Measurements from ENCODE around the gene KIF26B.

Gene KIF26B

DNA sequence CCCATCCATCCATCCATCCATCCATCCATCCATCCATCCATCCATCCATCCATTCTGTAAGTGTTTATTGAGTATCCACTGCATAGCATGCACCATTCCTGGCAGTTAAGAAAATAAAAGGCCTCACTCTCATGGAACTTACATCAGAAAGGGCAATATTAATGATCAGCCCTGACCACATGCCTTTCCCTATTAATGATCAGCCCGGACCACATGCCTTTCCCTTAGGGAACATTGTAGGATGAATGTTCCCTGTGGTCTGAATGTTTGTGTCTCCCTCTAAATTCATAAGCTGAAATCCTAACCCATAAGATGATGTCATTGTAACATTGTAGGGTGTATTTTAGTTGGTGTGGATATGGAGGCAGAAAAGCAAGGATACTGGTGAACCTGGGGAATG is 365.8 kb downstream of the KIF26B start:
- H3K4me3 ChIP-seq (ENCODE audit: low read depth in 1 of 2, low read length in 2 of 2), result no peak overlapping the region
- no peak overlapping the region for H3K9ac ChIP-seq (ENCODE audit: low read length)
- H3K27ac ChIP-seq (ENCODE audit: low read depth, low read length), result no peak overlapping the region

DNA sequence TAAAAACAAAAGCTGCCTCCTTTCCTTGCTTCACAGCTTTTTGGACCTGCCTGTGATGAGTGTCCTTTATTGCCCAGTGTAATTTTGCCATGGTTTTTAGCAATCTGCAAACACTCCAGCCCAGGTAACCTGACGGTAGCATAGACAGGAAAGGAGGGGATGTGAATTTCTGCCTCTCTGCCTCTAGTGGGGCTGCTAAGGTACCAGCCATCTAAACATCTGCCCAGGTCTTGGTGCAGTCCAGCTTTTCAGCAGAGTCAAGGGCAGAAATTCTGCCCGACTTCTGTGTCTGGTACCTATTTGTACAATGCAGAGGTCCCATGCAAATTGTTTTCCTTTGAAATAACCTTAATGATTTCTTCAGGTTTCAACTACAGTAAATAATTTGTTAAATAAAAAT is 371.4 kb downstream of the KIF26B start:
- H3K4me1 ChIP-seq (ENCODE audit: insufficient read depth, low read length), result no peaks in the 10 kb centered on the region
- H3K9me3 ChIP-seq (ENCODE audit: low read length), result no peaks in the 10 kb centered on the region
- H3K9ac ChIP-seq (ENCODE audit: low read length), result no peak overlapping the region
- H3K36me3 ChIP-seq (ENCODE audit: insufficient read depth, low read length), result no peaks in the 10 kb centered on the region
- H3K27me3 ChIP-seq (ENCODE audit: control insufficient read depth in 1 of 2, insufficient read depth in 2 of 2, low read length in 2 of 2), result no peaks in the 10 kb centered on the region
- no peak overlapping the region for H3K4me3 ChIP-seq (ENCODE audit: low read depth in 1 of 2, low read length in 2 of 2)
- H3K27ac ChIP-seq (ENCODE audit: low read depth, low read length), result no peak overlapping the region

More for the DNA sequence above, 365.8 kb downstream of the KIF26B start:
- Histone ChIP-seq H3K27me3 (ENCODE audit: control insufficient read depth in 1 of 2, insufficient read depth in 2 of 2, low read length in 2 of 2) (no peaks in the 10 kb centered on the region), H3K9me3 (ENCODE audit: low read length) (no peaks in the 10 kb centered on the region), H3K4me1 (ENCODE audit: insufficient read depth, low read length) (no peaks in the 10 kb centered on the region), H3K36me3 (ENCODE audit: insufficient read depth, low read length) (no peaks in the 10 kb centered on the region)

DNA sequence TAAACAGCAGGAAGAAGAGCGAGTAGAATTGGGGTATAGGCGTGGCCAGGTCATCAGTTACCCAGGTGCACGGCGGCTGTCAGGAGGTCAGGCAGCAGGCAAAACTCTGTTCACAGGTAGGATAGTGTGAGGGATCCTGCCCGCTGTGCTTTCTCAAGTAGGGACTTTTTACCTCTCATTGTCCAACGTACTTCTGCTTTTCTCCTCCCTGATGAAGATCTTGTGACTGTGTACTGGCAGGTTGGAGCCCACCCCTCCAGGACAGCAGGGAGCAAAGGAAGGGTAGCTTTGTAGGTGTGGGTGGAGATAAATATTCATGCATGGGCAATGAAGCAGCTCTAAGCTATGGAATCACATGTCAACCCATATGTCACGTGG is 373.5 kb downstream of the KIF26B start:
- no peaks in the 10 kb centered on the region for H3K36me3 ChIP-seq (ENCODE audit: insufficient read depth, low read length)
- no peak overlapping the region for H3K4me3 ChIP-seq (ENCODE audit: low read depth in 1 of 2, low read length in 2 of 2)
- H3K4me1 ChIP-seq (ENCODE audit: insufficient read depth, low read length), result no peaks in the 10 kb centered on the region
- no peaks in the 10 kb centered on the region for H3K27me3 ChIP-seq (ENCODE audit: control insufficient read depth in 1 of 2, insufficient read depth in 2 of 2, low read length in 2 of 2)
- H3K9me3 ChIP-seq (ENCODE audit: low read length), result no peaks in the 10 kb centered on the region
- no peak overlapping the region for H3K9ac ChIP-seq (ENCODE audit: low read length)
- no peak overlapping the region for H3K27ac ChIP-seq (ENCODE audit: low read depth, low read length)

DNA sequence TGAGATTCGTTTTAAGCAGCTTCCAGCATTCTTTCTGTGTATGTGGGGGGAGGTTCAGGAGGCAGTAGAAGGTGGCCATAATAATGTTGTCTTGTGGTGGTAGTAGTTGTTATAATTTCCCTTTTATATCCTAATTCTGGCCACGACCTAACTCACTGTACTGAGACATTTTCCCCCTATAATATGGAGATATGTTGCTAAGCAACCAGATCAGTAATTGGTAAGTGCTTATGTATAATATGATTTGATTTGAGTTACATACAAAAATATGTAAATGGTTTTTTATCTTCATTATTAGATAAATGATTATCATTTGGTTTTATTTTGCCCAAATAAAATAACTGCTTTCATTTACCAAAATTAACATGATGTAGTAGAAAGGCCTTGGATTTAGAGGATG is 376.2 kb downstream of the KIF26B start:
- H3K36me3 ChIP-seq (ENCODE audit: insufficient read depth, low read length), result no peaks in the 10 kb centered on the region
- H3K4me3 ChIP-seq (ENCODE audit: low read depth in 1 of 2, low read length in 2 of 2), result no peak overlapping the region
- H3K4me1 ChIP-seq (ENCODE audit: insufficient read depth, low read length), result no peaks in the 10 kb centered on the region
- no peaks in the 10 kb centered on the region for H3K27me3 ChIP-seq (ENCODE audit: control insufficient read depth in 1 of 2, insufficient read depth in 2 of 2, low read length in 2 of 2)
- H3K27ac ChIP-seq (ENCODE audit: low read depth, low read length), result no peak overlapping the region
- no peak overlapping the region for H3K9ac ChIP-seq (ENCODE audit: low read length)
- no peaks in the 10 kb centered on the region for H3K9me3 ChIP-seq (ENCODE audit: low read length)

DNA sequence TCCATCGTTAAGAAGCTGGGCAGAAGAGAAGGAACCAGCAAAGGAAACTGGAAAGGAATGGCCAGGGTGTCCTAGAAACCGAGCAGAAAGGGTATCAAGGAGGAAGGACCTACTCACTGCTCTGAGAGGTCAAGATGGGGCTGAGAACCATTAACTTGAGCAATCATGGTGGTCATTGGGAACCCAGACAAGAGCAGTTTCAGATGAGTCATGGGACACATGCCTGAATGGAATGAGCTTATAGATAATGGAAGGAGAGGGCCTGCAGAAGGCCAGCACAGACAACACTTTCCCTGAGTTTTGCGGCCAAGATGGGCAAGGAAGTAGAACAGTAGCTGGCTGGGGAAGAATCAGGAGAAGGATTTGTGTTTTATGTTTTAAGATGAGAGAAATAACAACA is 383.2 kb downstream of the KIF26B start:
- Histone ChIP-seq H3K36me3 (ENCODE audit: insufficient read depth, low read length) (no peaks in the 10 kb centered on the region), H3K9me3 (ENCODE audit: low read length) (no peaks in the 10 kb centered on the region), H3K27ac (ENCODE audit: low read depth, low read length) (no peak overlapping the region), H3K9ac (ENCODE audit: low read length) (no peak overlapping the region), H3K4me3 (ENCODE audit: low read depth in 1 of 2, low read length in 2 of 2) (no peak overlapping the region), H3K4me1 (ENCODE audit: insufficient read depth, low read length) (no peaks in the 10 kb centered on the region), H3K27me3 (ENCODE audit: control insufficient read depth in 1 of 2, insufficient read depth in 2 of 2, low read length in 2 of 2) (no peaks in the 10 kb centered on the region)

DNA sequence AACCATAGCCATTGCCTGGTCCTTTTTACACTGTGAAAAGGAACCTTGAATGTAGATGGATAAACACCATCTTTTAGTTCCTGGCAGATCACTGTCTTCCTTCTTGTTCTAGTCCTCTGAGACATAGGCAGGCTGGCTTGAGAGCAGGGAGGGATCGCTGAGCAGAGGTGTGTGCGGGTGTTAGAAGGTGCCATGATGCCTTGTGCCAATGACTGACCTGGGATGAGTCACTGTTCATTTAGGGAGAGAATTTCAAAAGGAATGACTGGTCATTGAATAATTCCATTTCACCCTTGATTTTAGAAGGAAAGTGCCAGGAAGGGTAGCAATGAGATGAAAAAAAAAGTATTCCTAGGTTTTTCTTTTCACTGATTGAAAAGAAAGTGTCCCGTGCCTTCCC is 383.9 kb downstream of the KIF26B start:
- no peaks in the 10 kb centered on the region for H3K4me1 ChIP-seq (ENCODE audit: insufficient read depth, low read length)
- H3K4me3 ChIP-seq (ENCODE audit: low read depth in 1 of 2, low read length in 2 of 2), result no peak overlapping the region
- H3K9me3 ChIP-seq (ENCODE audit: low read length), result no peaks in the 10 kb centered on the region
- H3K9ac ChIP-seq (ENCODE audit: low read length), result no peak overlapping the region
- H3K27me3 ChIP-seq (ENCODE audit: control insufficient read depth in 1 of 2, insufficient read depth in 2 of 2, low read length in 2 of 2), result no peaks in the 10 kb centered on the region
- no peak overlapping the region for H3K27ac ChIP-seq (ENCODE audit: low read depth, low read length)
- no peaks in the 10 kb centered on the region for H3K36me3 ChIP-seq (ENCODE audit: insufficient read depth, low read length)

DNA sequence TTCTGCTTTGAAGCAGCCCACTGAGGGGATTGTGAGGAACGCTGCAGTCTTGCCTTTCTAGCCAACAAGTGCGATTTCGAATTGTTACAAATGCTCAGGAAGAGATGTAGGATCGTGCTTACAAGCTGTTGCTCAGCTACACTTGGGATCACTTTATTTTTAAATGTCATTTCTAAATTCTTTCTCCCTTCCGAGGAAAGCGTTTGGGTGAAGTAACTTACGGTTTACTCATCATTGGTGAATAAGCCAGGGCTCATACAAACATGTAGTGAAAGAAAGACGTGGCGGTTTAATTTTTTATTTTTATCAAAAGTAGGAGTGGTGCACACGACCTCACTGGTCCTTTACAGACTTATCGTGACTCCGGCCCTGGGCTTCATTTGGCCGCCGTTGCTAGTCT is 386.6 kb downstream of the KIF26B start:
- H3K4me3 ChIP-seq (ENCODE audit: low read depth in 1 of 2, low read length in 2 of 2), result no peak overlapping the region
- no peaks in the 10 kb centered on the region for H3K9me3 ChIP-seq (ENCODE audit: low read length)
- H3K27me3 ChIP-seq (ENCODE audit: control insufficient read depth in 1 of 2, insufficient read depth in 2 of 2, low read length in 2 of 2), result no peaks in the 10 kb centered on the region
- H3K36me3 ChIP-seq (ENCODE audit: insufficient read depth, low read length), result no peaks in the 10 kb centered on the region
- no peak overlapping the region for H3K9ac ChIP-seq (ENCODE audit: low read length)
- no peaks in the 10 kb centered on the region for H3K4me1 ChIP-seq (ENCODE audit: insufficient read depth, low read length)
- no peak overlapping the region for H3K27ac ChIP-seq (ENCODE audit: low read depth, low read length)

DNA sequence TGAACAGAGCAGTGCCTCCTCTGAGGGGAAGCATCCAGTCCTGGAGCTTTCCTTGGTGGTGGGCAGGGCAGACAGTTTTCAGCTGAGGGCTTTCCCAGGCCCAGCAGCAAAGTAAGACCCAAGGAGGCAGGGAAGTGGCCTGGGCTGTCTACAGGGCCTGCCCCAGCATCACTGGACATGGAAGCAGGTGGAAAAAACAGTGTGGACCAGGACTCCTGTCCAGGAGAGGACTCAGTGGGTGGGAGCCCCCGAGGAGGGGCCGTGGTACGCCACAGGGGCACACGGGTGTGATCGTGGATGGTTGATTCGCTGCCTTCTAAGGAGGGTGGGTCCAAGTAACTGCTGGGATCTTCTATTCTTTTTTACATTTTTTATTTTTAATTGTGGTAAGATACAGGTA is 387.6 kb downstream of the KIF26B start:
- Histone ChIP-seq H3K27ac (ENCODE audit: low read depth, low read length) (no peak overlapping the region), H3K4me3 (ENCODE audit: low read depth in 1 of 2, low read length in 2 of 2) (no peak overlapping the region), H3K27me3 (ENCODE audit: control insufficient read depth in 1 of 2, insufficient read depth in 2 of 2, low read length in 2 of 2) (no peaks in the 10 kb centered on the region), H3K36me3 (ENCODE audit: insufficient read depth, low read length) (no peaks in the 10 kb centered on the region), H3K4me1 (ENCODE audit: insufficient read depth, low read length) (no peaks in the 10 kb centered on the region), H3K9ac (ENCODE audit: low read length) (no peak overlapping the region), H3K9me3 (ENCODE audit: low read length) (no peaks in the 10 kb centered on the region)

DNA sequence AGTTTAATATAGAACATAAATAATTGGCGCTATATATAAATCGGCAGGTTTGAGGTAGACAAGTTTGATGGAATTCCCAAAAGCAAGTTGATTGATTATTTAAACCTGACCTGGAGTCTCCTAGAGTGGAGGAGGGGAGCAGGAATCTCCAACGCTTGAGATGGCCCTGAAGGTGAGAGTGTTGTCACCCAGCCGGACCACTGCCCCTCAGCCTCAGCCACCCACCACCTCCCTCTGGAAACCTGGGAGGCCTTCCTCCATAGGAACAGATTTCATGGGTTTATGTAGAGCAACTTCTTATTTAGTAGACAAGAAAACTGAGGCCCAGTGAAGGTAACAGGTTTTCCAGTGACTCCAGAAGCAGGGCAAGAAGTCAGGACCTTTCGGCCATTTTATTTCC is 389.5 kb downstream of the KIF26B start:
- Histone ChIP-seq H3K9me3 (ENCODE audit: low read length) (no peaks in the 10 kb centered on the region), H3K27ac (ENCODE audit: low read depth, low read length) (no peak overlapping the region), H3K27me3 (ENCODE audit: control insufficient read depth in 1 of 2, insufficient read depth in 2 of 2, low read length in 2 of 2) (no peaks in the 10 kb centered on the region), H3K36me3 (ENCODE audit: insufficient read depth, low read length) (no peaks in the 10 kb centered on the region), H3K4me3 (ENCODE audit: low read depth in 1 of 2, low read length in 2 of 2) (no peak overlapping the region), H3K9ac (ENCODE audit: low read length) (no peak overlapping the region), H3K4me1 (ENCODE audit: insufficient read depth, low read length) (no peaks in the 10 kb centered on the region)

DNA sequence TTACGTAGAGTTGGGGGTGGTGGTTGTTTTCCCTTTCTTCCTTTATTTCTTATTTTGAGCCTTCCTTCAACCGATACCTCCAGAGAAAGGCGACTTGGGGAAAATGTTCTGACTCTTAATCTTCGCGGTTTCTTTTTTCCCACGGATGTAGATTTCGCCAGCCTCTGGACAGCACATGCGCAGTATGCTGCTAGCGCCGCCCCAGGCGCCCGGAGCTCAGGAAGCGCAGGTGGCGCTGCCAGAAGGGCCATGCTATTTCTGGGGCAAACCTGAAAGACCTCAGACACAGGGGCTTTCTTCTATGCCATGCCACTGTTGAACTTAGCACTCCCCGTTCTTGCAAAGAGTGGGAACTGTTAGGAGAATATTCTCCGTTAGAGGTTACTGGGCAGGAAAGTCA is 392.1 kb downstream of the KIF26B start:
- no peaks in the 10 kb centered on the region for H3K9me3 ChIP-seq (ENCODE audit: low read length)
- H3K27ac ChIP-seq (ENCODE audit: low read depth, low read length), result no peak overlapping the region
- no peak overlapping the region for H3K9ac ChIP-seq (ENCODE audit: low read length)
- no peaks in the 10 kb centered on the region for H3K27me3 ChIP-seq (ENCODE audit: control insufficient read depth in 1 of 2, insufficient read depth in 2 of 2, low read length in 2 of 2)
- H3K4me3 ChIP-seq (ENCODE audit: low read depth in 1 of 2, low read length in 2 of 2), result no peak overlapping the region
- H3K4me1 ChIP-seq (ENCODE audit: insufficient read depth, low read length), result no peaks in the 10 kb centered on the region
- H3K36me3 ChIP-seq (ENCODE audit: insufficient read depth, low read length), result no peaks in the 10 kb centered on the region

DNA sequence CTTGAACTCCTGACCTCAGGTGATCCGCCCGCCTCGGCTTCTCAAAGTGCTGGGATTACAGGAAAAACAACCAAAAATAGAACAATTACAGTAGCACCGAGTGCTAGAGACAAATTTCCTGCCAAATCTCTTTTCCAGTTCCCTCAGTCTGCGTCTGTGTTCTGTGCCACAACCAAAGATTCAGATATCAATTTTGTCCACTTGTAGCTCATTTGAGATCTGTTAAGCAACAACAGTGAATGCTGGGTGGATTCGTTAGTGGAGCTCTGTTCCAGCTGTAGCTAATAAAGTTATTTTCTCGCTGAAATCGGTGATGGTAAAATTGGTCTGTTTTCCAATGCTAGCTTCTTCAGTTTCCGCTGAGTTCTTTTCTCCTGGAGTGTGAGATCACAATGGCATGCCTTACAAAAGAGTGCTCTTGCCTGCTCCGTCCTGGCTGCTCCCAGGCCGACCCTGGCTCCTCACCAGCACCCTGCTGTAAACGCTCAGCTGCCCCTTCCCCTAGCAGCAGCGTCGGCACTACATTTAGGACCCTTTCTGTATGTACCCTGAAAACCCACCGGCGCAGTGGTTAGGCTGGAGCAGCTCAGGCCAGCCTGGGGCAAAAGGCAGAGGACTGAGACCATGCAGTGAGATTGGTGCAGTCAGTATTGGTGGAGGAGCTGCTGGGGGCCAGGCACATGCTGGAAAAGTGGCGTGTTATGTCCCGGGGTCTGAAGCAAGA is 395.4 kb downstream of the KIF26B start:
- Histone ChIP-seq H3K27ac (ENCODE audit: low read depth, low read length) (no peak overlapping the region), H3K36me3 (ENCODE audit: insufficient read depth, low read length) (no peaks in the 10 kb centered on the region), H3K27me3 (ENCODE audit: control insufficient read depth in 1 of 2, insufficient read depth in 2 of 2, low read length in 2 of 2) (no peaks in the 10 kb centered on the region), H3K9me3 (ENCODE audit: low read length) (no peaks in the 10 kb centered on the region), H3K9ac (ENCODE audit: low read length) (no peak overlapping the region), H3K4me1 (ENCODE audit: insufficient read depth, low read length) (no peaks in the 10 kb centered on the region), H3K4me3 (ENCODE audit: low read depth in 1 of 2, low read length in 2 of 2) (no peak overlapping the region)

DNA sequence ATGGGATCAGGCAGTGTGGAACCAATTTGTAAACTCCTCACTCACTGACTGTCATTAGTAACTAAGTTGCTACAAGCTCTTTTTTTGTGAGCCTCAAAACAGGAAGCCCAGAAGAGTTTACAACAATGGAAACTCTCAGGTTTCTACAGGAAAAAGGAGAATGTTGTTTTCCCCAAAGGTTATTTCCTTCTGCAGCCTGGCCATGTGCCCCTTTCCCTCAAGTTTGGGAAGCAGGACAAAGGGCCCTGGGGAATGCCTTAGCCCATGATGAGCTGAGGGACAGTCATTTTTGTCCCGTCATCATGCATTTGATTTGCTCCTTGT is 395.9 kb downstream of the KIF26B start:
- Histone ChIP-seq H3K9me3 (ENCODE audit: low read length) (no peaks in the 10 kb centered on the region), H3K4me1 (ENCODE audit: insufficient read depth, low read length) (no peaks in the 10 kb centered on the region), H3K27ac (ENCODE audit: low read depth, low read length) (no peak overlapping the region), H3K4me3 (ENCODE audit: low read depth in 1 of 2, low read length in 2 of 2) (no peak overlapping the region), H3K36me3 (ENCODE audit: insufficient read depth, low read length) (no peaks in the 10 kb centered on the region), H3K27me3 (ENCODE audit: control insufficient read depth in 1 of 2, insufficient read depth in 2 of 2, low read length in 2 of 2) (no peaks in the 10 kb centered on the region), H3K9ac (ENCODE audit: low read length) (no peak overlapping the region)

Data from muscle layer of colon (tissue), 2 donors.